HUES48 (cell line): ENCODE data around the gene DLG1.
A peak's percentile ranks its signal among the peaks of the same experiment; 100 is the strongest.

Experiments
- H3K27ac ChIP-seq: one replicate; pipeline ENCODE4 v1.7.0; 2013; ENCODE audit warnings: low read depth, low read length, inconsistent platforms
- H3K27me3 ChIP-seq: 2 replicates; pipeline ENCODE4 v1.6.1; 2013; ENCODE audit warnings: mild to moderate bottlenecking, low read length; ENCODE audit not compliant: control insufficient read depth, insufficient read depth
- H3K36me3 ChIP-seq: 2 replicates; pipeline ENCODE4 v1.6.1; 2013; ENCODE audit warnings: low read length; ENCODE audit not compliant: control insufficient read depth, insufficient read depth
- H3K4me1 ChIP-seq: 2 replicates; pipeline ENCODE4 v1.6.1; 2013; ENCODE audit warnings: mild to moderate bottlenecking, low read length; ENCODE audit not compliant: control insufficient read depth, insufficient read depth
- H3K4me3 ChIP-seq: 2 replicates; pipeline ENCODE4 v1.5.1; 2013; ENCODE audit warnings: mild to moderate bottlenecking, low read depth, low read length
- H3K9ac ChIP-seq: 2 replicates; pipeline ENCODE4 v1.6.1; 2013; ENCODE audit warnings: mild to moderate bottlenecking, low read depth, low read length, moderate library complexity
- H3K9me3 ChIP-seq: 2 replicates; pipeline ENCODE4 v1.6.1; 2013; ENCODE audit warnings: low read length; ENCODE audit not compliant: control insufficient read depth, insufficient read depth

The DLG1 gene

GRCh38 chr3:197298945-197299854, 788 bp upstream of the DLG1 start:
- Histone ChIP-seq H3K27me3 (no peaks in the 10 kb centered on the region), H3K9ac (no peak overlapping the region; the same call in 1 of the 2 replicates), H3K4me1 (peaks cover 20% of the 10 kb centered on the region), H3K27ac (peak overlapping the region; percentile 97), H3K9me3 (no peaks in the 10 kb centered on the region), H3K36me3 (peaks cover 18% of the 10 kb centered on the region), H3K4me3 (peak overlapping the region; percentile 98)

- Histone ChIP-seq H3K9ac (peak overlapping the region; percentile 88), H3K27ac (peak overlapping the region; percentile 97), H3K4me1 (peaks cover 14% of the 10 kb centered on the region), H3K36me3 (peaks cover 32% of the 10 kb centered on the region), H3K27me3 (no peaks in the 10 kb centered on the region), H3K9me3 (no peaks in the 10 kb centered on the region), H3K4me3 (peak overlapping the region; percentile 98)
Measured at GRCh38 chr3:197297476-197298340, 704 bp downstream of the DLG1 start.

- H3K27me3 ChIP-seq, result no peaks in the 10 kb centered on the region
- no peaks in the 10 kb centered on the region for H3K9me3 ChIP-seq
- H3K27ac ChIP-seq, result peak overlapping the region; percentile 97
- peaks cover 39% of the 10 kb centered on the region for H3K36me3 ChIP-seq
- H3K4me1 ChIP-seq, result peaks cover 14% of the 10 kb centered on the region
- H3K9ac ChIP-seq, result peak overlapping the region; percentile 74; the same call in 1 of the 2 replicates
- H3K4me3 ChIP-seq, result peak overlapping the region; percentile 98
Measured at GRCh38 chr3:197297002-197297401, 1.4 kb downstream of the DLG1 start.

GRCh38 chr3:197296545-197296944, 1.9 kb downstream of the DLG1 start:
- H3K27me3 ChIP-seq, result no peaks in the 10 kb centered on the region
- peaks cover 14% of the 10 kb centered on the region for H3K4me1 ChIP-seq
- H3K9me3 ChIP-seq, result no peaks in the 10 kb centered on the region
- peak overlapping the region; percentile 98 for H3K4me3 ChIP-seq
- peaks cover 43% of the 10 kb centered on the region for H3K36me3 ChIP-seq
- H3K9ac ChIP-seq, result no peak overlapping the region
- H3K27ac ChIP-seq, result no peak overlapping the region

GRCh38 chr3:197295871-197296270, 2.5 kb downstream of the DLG1 start:
- 0 out of 2 replicates have a peak overlapping the region, but pooled peaks have one; percentile 98 for H3K4me3 ChIP-seq
- H3K9ac ChIP-seq, result no peak overlapping the region

GRCh38 chr3:197293605-197294237, 4.7 kb downstream of the DLG1 start:
- peaks cover 6% of the 10 kb centered on the region; the same call in 1 of the 2 replicates for H3K4me1 ChIP-seq
- no peak overlapping the region for H3K4me3 ChIP-seq
- no peaks in the 10 kb centered on the region for H3K27me3 ChIP-seq
- H3K27ac ChIP-seq, result no peak overlapping the region
- H3K9me3 ChIP-seq, result no peaks in the 10 kb centered on the region
- H3K9ac ChIP-seq, result no peak overlapping the region
- peaks cover 72% of the 10 kb centered on the region for H3K36me3 ChIP-seq

More at GRCh38 chr3:197295871-197296270, 2.5 kb downstream of the DLG1 start:
- H3K27me3 ChIP-seq, result no peaks in the 10 kb centered on the region
- H3K27ac ChIP-seq, result no peak overlapping the region
- H3K9me3 ChIP-seq, result no peaks in the 10 kb centered on the region
- peaks cover 50% of the 10 kb centered on the region for H3K36me3 ChIP-seq
- peaks cover 14% of the 10 kb centered on the region for H3K4me1 ChIP-seq

- H3K4me1 ChIP-seq, result peaks cover 6% of the 10 kb centered on the region; the same call in 1 of the 2 replicates
- H3K27me3 ChIP-seq, result no peaks in the 10 kb centered on the region
- no peaks in the 10 kb centered on the region for H3K9me3 ChIP-seq
- no peak overlapping the region for H3K4me3 ChIP-seq
- H3K27ac ChIP-seq, result no peak overlapping the region
- H3K36me3 ChIP-seq, result peaks cover 75% of the 10 kb centered on the region
- H3K9ac ChIP-seq, result no peak overlapping the region
Measured at GRCh38 chr3:197292648-197293047, 5.8 kb downstream of the DLG1 start.

- no peak overlapping the region for H3K4me3 ChIP-seq
Measured at GRCh38 chr3:197292083-197292646, 6.2 kb downstream of the DLG1 start.

GRCh38 chr3:197289726-197290125, 8.7 kb downstream of the DLG1 start:
- H3K27ac ChIP-seq, result no peak overlapping the region
- no peak overlapping the region for H3K9ac ChIP-seq
- no peaks in the 10 kb centered on the region for H3K9me3 ChIP-seq
- no peak overlapping the region for H3K4me3 ChIP-seq
- peaks cover 79% of the 10 kb centered on the region for H3K36me3 ChIP-seq
- no peaks in the 10 kb centered on the region for H3K4me1 ChIP-seq
- no peaks in the 10 kb centered on the region for H3K27me3 ChIP-seq

More at GRCh38 chr3:197292083-197292646, 6.2 kb downstream of the DLG1 start:
- Histone ChIP-seq H3K4me1 (peaks cover 6% of the 10 kb centered on the region; the same call in 1 of the 2 replicates), H3K9ac (no peak overlapping the region), H3K27me3 (no peaks in the 10 kb centered on the region), H3K9me3 (no peaks in the 10 kb centered on the region), H3K27ac (no peak overlapping the region), H3K36me3 (peaks cover 80% of the 10 kb centered on the region)

- H3K27me3 ChIP-seq, result no peaks in the 10 kb centered on the region
- H3K27ac ChIP-seq, result no peak overlapping the region
- H3K4me3 ChIP-seq, result no peak overlapping the region
- peaks cover 75% of the 10 kb centered on the region for H3K36me3 ChIP-seq
- no peaks in the 10 kb centered on the region for H3K9me3 ChIP-seq
- H3K4me1 ChIP-seq, result no peaks in the 10 kb centered on the region
- H3K9ac ChIP-seq, result no peak overlapping the region
Measured at GRCh38 chr3:197286678-197287077, 11.7 kb downstream of the DLG1 start.
